ENCODE results near the gene ANO1. TPM values are rescaled to one million over a fixed set of nuclear protein-coding genes. Genes with fewer than 3 reads are reported as not detected.

ANO1 gene
- total RNA-seq, 6 experiments from 2014 or later, result 32.1 to 292 (median 78.0) TPM

- Histone ChIP-seq H3K9me3 (no peaks in the 10 kb centered on the region), H3K4me3 (no peak overlapping the region), H3K4me1 (no peaks in the 10 kb centered on the region), H3K27me3 (no peaks in the 10 kb centered on the region), H3K27ac (no peak overlapping the region), H3K36me3 (peaks cover 0 to 64% (median 16%) of the 10 kb centered on the region in 4 donors)
- intact Hi-C loops (cut with DNase I), result no loop called here
- ATAC-seq (no peak), DNase-seq (no peak)
- 84% methylated on average over 9 of the region's 9 CpGs for WGBS (ENCODE audit: insufficient coverage, low coverage, low lambda C conversion rate, missing lambda C conversion rate)
- TF ChIP-seq CTCF (IDR thresholded peaks at IDR 0.05), result no peak
- TF ChIP-seq POLR2A (IDR thresholded peaks at IDR 0.05), result no peak
Observed at GRCh38 chr11:70138403-70138802, 60.3 kb downstream of the ANO1 start.

GRCh38 chr11:70139785-70140410 lies 61.8 kb downstream of the ANO1 start:
- no peak overlapping the region for H3K4me3 ChIP-seq
- H3K36me3 ChIP-seq, result peaks cover 0 to 49% (median 12%) of the 10 kb centered on the region in 4 donors
- H3K27me3 ChIP-seq, result no peaks in the 10 kb centered on the region
- intact Hi-C loops (cut with DNase I), result no loop called here
- H3K4me1 ChIP-seq, result no peaks in the 10 kb centered on the region
- H3K27ac ChIP-seq, result no peak overlapping the region
- H3K9me3 ChIP-seq, result no peaks in the 10 kb centered on the region
- TF ChIP-seq POLR2A (IDR thresholded peaks at IDR 0.05) (no peak), CTCF (IDR thresholded peaks at IDR 0.05) (no peak)
- DNase-seq (no peak), ATAC-seq (no peak)
- 89% methylated on average over 11 of the region's 15 CpGs for WGBS (ENCODE audit: insufficient coverage, low coverage, low lambda C conversion rate, missing lambda C conversion rate)

- no peak overlapping the region for H3K4me3 ChIP-seq
- H3K36me3 ChIP-seq, result peaks cover 0 to 45% (median 12%) of the 10 kb centered on the region in 4 donors
- H3K27ac ChIP-seq, result no peak overlapping the region
- ATAC-seq, result no peak
- no peaks in the 10 kb centered on the region for H3K27me3 ChIP-seq
- no peak for TF ChIP-seq CTCF (IDR thresholded peaks at IDR 0.05)
- no peak for TF ChIP-seq POLR2A (IDR thresholded peaks at IDR 0.05)
- intact Hi-C loops (cut with DNase I), result no loop called here
- no peak for DNase-seq
- no peaks in the 10 kb centered on the region for H3K4me1 ChIP-seq
- WGBS (ENCODE audit: insufficient coverage, low coverage, low lambda C conversion rate, missing lambda C conversion rate), result 54% methylated on average over 9 of the region's 24 CpGs
- H3K9me3 ChIP-seq, result no peaks in the 10 kb centered on the region
Observed at GRCh38 chr11:70140711-70141485, 62.8 kb downstream of the ANO1 start.

GRCh38 chr11:70141486-70142220 lies 63.5 kb downstream of the ANO1 start:
- 50% methylated on average over 17 of the region's 20 CpGs for WGBS (ENCODE audit: insufficient coverage, low coverage, low lambda C conversion rate, missing lambda C conversion rate)
- intact Hi-C loops (cut with DNase I), result no loop called here
- Histone ChIP-seq H3K4me1 (no peaks in the 10 kb centered on the region), H3K4me3 (no peak overlapping the region), H3K9me3 (no peaks in the 10 kb centered on the region), H3K36me3 (peaks cover 0 to 40% (median 12%) of the 10 kb centered on the region in 4 donors), H3K27me3 (no peaks in the 10 kb centered on the region), H3K27ac (no peak overlapping the region)
- TF ChIP-seq CTCF (IDR thresholded peaks at IDR 0.05) (no peak), POLR2A (IDR thresholded peaks at IDR 0.05) (no peak)
- DNase-seq, result no peak
- ATAC-seq, result no peak
